CD14-positive monocyte (primary cell): ENCODE measurements around the gene PRKN. TPM values are rescaled to one million over a fixed set of nuclear protein-coding genes. Genes with fewer than 3 reads are reported as not detected.

ENCODE experiments used
- DNase-seq, 3 donors: peaks; one replicate each; pipeline ENCODE4 v3.0.0-alpha.2; 2011 to 2022
- H2AFZ ChIP-seq: 2 replicates; pipeline ENCODE4 v1.6.0; 2012; ENCODE audit warnings: mild to moderate bottlenecking, low read depth, low read length, inconsistent platforms; ENCODE audit not compliant: insufficient read depth, poor library complexity, severe bottlenecking
- H3K27ac ChIP-seq, 2 donors: 1 replicate in 1 of 2; 2 replicates in 1 of 2; pipeline ENCODE4 v1.5.1; 2012 to 2013; ENCODE audit warnings: low read length in 2 of 2, control low read depth in 1 of 2, inconsistent platforms in 1 of 2, low read depth in 1 of 2, mild to moderate bottlenecking in 1 of 2
- H3K27me3 ChIP-seq, 2 donors: one replicate each; pipeline versions ENCODE4 v1.6.0 to v1.6.1; 2011 to 2013; ENCODE audit warnings: low read length in 2 of 2; ENCODE audit not compliant: control insufficient read depth in 2 of 2, insufficient read depth in 2 of 2
- H3K36me3 ChIP-seq, 2 donors: replicated peaks in 1 of 2; 1 replicate in 1 of 2; 2 replicates in 1 of 2; pipeline versions ENCODE4 v1.5.1 to v1.6.1; 2012 to 2013; ENCODE audit warnings: low read length in 2 of 2, control low read depth in 1 of 2, inconsistent platforms in 1 of 2, mild to moderate bottlenecking in 1 of 2; ENCODE audit not compliant: insufficient read depth in 2 of 2, control insufficient read depth in 1 of 2
- H3K4me1 ChIP-seq, 2 donors: 1 replicate in 1 of 2; 2 replicates in 1 of 2; pipeline versions ENCODE4 v1.5.1 to v1.6.1; 2012 to 2013; ENCODE audit warnings: low read length in 2 of 2, control low read depth in 1 of 2, inconsistent platforms in 1 of 2, mild to moderate bottlenecking in 1 of 2, moderate library complexity in 1 of 2; ENCODE audit not compliant: insufficient read depth in 2 of 2, control insufficient read depth in 1 of 2
- H3K4me2 ChIP-seq: replicated peaks from 2 replicates; pipeline ENCODE3; 2012; ENCODE audit warnings: low read length, moderate library complexity, mild to moderate bottlenecking; ENCODE audit not compliant: poor library complexity, severe bottlenecking; ENCODE audit errors: extremely low read depth
- H3K4me3 ChIP-seq, 3 experiments: fragments of 200-600 bp in 1 of 3; sonication (generic) in 1 of 3; replicated peaks in 1 of 3; 1 replicate in 2 of 3; 2 replicates in 1 of 3; pipeline ENCODE4 v1.5.1; 2011 to 2013; ENCODE audit warnings: low read length in 3 of 3, mild to moderate bottlenecking in 3 of 3, control low read depth in 2 of 3, low read depth in 2 of 3, inconsistent platforms in 1 of 3, moderate library complexity in 1 of 3
- H3K79me2 ChIP-seq: 2 replicates; pipeline ENCODE4 v1.6.0; 2012; ENCODE audit warnings: mild to moderate bottlenecking, control low read depth, inconsistent platforms, low read length, moderate library complexity; ENCODE audit not compliant: insufficient read depth
- H3K9ac ChIP-seq: 2 replicates; pipeline ENCODE4 v1.6.0; 2017; ENCODE audit warnings: low read length, mild to moderate bottlenecking; ENCODE audit not compliant: insufficient read depth, poor library complexity, severe bottlenecking
- H3K9me3 ChIP-seq, 2 donors: replicated peaks in 1 of 2; 1 replicate in 1 of 2; 2 replicates in 1 of 2; pipeline versions ENCODE4 v1.5.1 to v1.6.1; 2012 to 2013; ENCODE audit warnings: low read length in 2 of 2, control low read depth in 1 of 2; ENCODE audit not compliant: control insufficient read depth in 1 of 2, insufficient read depth in 1 of 2
- H4K20me1 ChIP-seq: 2 replicates; pipeline ENCODE4 v1.6.0; 2012; ENCODE audit warnings: mild to moderate bottlenecking, low read length, control low read depth, moderate library complexity; ENCODE audit not compliant: insufficient read depth
- H3K27ac Mint-ChIP-seq, 7 donors: one replicate each; pipeline ENCODE4 v1.8.0; 2020; ENCODE audit warnings: mild to moderate bottlenecking in 7 of 7, mixed read lengths in 7 of 7, moderate library complexity in 6 of 7, inconsistent platforms in 2 of 7
- H3K27me3 Mint-ChIP-seq, 3 donors: one replicate each; pipeline ENCODE4 v1.8.0; 2021 to 2022; ENCODE audit warnings: low read depth in 3 of 3, mild to moderate bottlenecking in 3 of 3, mixed read lengths in 3 of 3, moderate library complexity in 3 of 3, inconsistent platforms in 1 of 3
- H3K36me3 Mint-ChIP-seq, 2 donors: one replicate each; pipeline ENCODE4 v1.8.0; 2020; ENCODE audit warnings: mixed read lengths in 2 of 2, inconsistent platforms in 1 of 2, mild to moderate bottlenecking in 1 of 2
- H3K4me1 Mint-ChIP-seq: one replicate; pipeline ENCODE4 v1.8.0; 2020; ENCODE audit warnings: mild to moderate bottlenecking, mixed read lengths
- H3K4me3 Mint-ChIP-seq, 2 donors: one replicate each; pipeline ENCODE4 v1.8.0; 2020; ENCODE audit warnings: mild to moderate bottlenecking in 2 of 2, mixed read lengths in 2 of 2, moderate library complexity in 1 of 2
- H3K9me3 Mint-ChIP-seq, 7 donors: one replicate each; pipeline ENCODE4 v1.8.0; 2020 to 2022; ENCODE audit warnings: mixed read lengths in 7 of 7, mild to moderate bottlenecking in 6 of 7, moderate library complexity in 6 of 7, inconsistent platforms in 2 of 7
- CTCF ChIP-seq: fragments of 200-600 bp; IDR thresholded peaks from one replicate; pipeline ENCODE4 v1.8.0; 2022; ENCODE audit warnings: antibody characterized with exemption, mild to moderate bottlenecking
- WGBS: methylation state at CpG from one replicate; pipeline ENCODE4 v1.1.5; 2013; ENCODE audit warnings: missing lambda C conversion rate; ENCODE audit not compliant: insufficient coverage; 5-methylcytosine and 5-hydroxymethylcytosine counted together
- intact Hi-C, 2 donors: fragments of 100-400 bp; cut with micrococcal nuclease; formaldehyde crosslinking; loops; one replicate each; pipeline versions ENCODE4 v1.15.0 to v1.15.1; 2023
- polyA plus RNA-seq, 3 donors: library from polyadenylated mRNA; depleted of rRNA in 1 of 3; unstranded in 2 of 3; stranded (reverse) in 1 of 3; fragments of 300-500 nt in 2 of 3; fragments of >200 nt in 1 of 3; fragmentation: Illumina TruSeq in 2 of 3; gene quantifications; 1 replicate in 2 of 3; 2 replicates in 1 of 3; pipeline ENCODE4 v1.2.3, GENCODE V29; 2012 to 2021

The PRKN gene
- polyA plus RNA-seq, 3 donors = 0.19 to 0.21 TPM; not detected in 1

- Mint-ChIP-seq H3K4me1 (no peaks in the 10 kb centered on the region), H3K4me3 (no peak overlapping the region), H3K36me3 (no peaks in the 10 kb centered on the region), H3K27ac (no peak overlapping the region), H3K9me3 (peaks cover 0 to 4% (median 0%) of the 10 kb centered on the region in 7 donors), H3K27me3 (no peaks in the 10 kb centered on the region)
- Histone ChIP-seq H3K36me3 (no peaks in the 10 kb centered on the region), H2AFZ (no peak overlapping the region), H3K9ac (no peak overlapping the region), H3K27me3 (no peaks in the 10 kb centered on the region), H3K27ac (no peak overlapping the region), H4K20me1 (no peaks in the 10 kb centered on the region), H3K4me3 (no peak overlapping the region), H3K9me3 (no peaks in the 10 kb centered on the region), H3K4me2 (no peak overlapping the region), H3K79me2 (no peaks in the 10 kb centered on the region), H3K4me1 (no peaks in the 10 kb centered on the region)
- no CpG with 5 or more reads among the region's 2 CpGs for WGBS
- intact Hi-C loops = no loop called here
- TF ChIP-seq CTCF = no peak
- DNase-seq = no peak
Measured at GRCh38 chr6:162639951-162640350, 87.6 kb downstream of the PRKN start.

GRCh38 chr6:162638931-162639574 is 88.5 kb downstream of the PRKN start:
- no peak overlapping the region for H2AFZ ChIP-seq
- H4K20me1 ChIP-seq = no peaks in the 10 kb centered on the region
- Mint-ChIP-seq H3K9me3 (peaks cover 0 to 6% (median 0%) of the 10 kb centered on the region in 7 donors), H3K27ac (no peak overlapping the region), H3K27me3 (no peaks in the 10 kb centered on the region), H3K4me1 (no peaks in the 10 kb centered on the region), H3K4me3 (no peak overlapping the region), H3K36me3 (no peaks in the 10 kb centered on the region)
- H3K9ac ChIP-seq = no peak overlapping the region
- intact Hi-C loops = no loop called here
- no peaks in the 10 kb centered on the region for H3K4me1 ChIP-seq
- no peaks in the 10 kb centered on the region for H3K9me3 ChIP-seq
- no peak overlapping the region for H3K4me2 ChIP-seq
- no peak for TF ChIP-seq CTCF
- no peak overlapping the region for H3K27ac ChIP-seq
- no peaks in the 10 kb centered on the region for H3K36me3 ChIP-seq
- no peak overlapping the region for H3K4me3 ChIP-seq
- no peaks in the 10 kb centered on the region for H3K79me2 ChIP-seq
- no peaks in the 10 kb centered on the region for H3K27me3 ChIP-seq
- WGBS = 73% methylated on average over 4 of the region's 7 CpGs
- no peak for DNase-seq
